Left ventricle myocardium inferior (tissue), 1 donor: Measurements from ENCODE around the gene LKAAEAR1. TPM values are rescaled to one million over a fixed set of nuclear protein-coding genes. Genes with fewer than 3 reads are reported as not detected.
A peak's percentile ranks its signal among the peaks of the same experiment; 100 is the strongest.

Experiments used
- DNase-seq: peaks from one replicate; pipeline ENCODE4 v3.0.0-alpha.2; 2020
- H3K27ac ChIP-seq: fragments of 200-600 bp; replicated peaks from 2 replicates; pipeline ENCODE4 v1.8.0; 2021
- H3K27me3 ChIP-seq: fragments of 200-600 bp; 2 replicates; pipeline ENCODE4 v1.8.0; 2021; ENCODE audit warnings: low read depth
- H3K36me3 ChIP-seq: fragments of 200-600 bp; 2 replicates; pipeline ENCODE4 v1.8.0; 2021
- H3K4me1 ChIP-seq: fragments of 200-600 bp; 2 replicates; pipeline ENCODE4 v1.8.0; 2021
- H3K4me3 ChIP-seq: fragments of 200-600 bp; 2 replicates; pipeline ENCODE4 v1.8.0; 2021; ENCODE audit warnings: mild to moderate bottlenecking, moderate library complexity
- H3K9me3 ChIP-seq: fragments of 200-600 bp; replicated peaks from 2 replicates; pipeline ENCODE4 v1.8.0; 2021
- intact Hi-C: fragments of 100-400 bp; cut with micrococcal nuclease; formaldehyde crosslinking; loops from one replicate; pipeline ENCODE4 v1.11.0; 2022
- total RNA-seq: library from RNA; stranded (reverse); fragmentation: NEBNext Ultra II Directional; extraction: Animal tissue kit (Norgen Biotek cat#: 25700); gene quantifications from one replicate; pipeline ENCODE4 v1.2.1, GENCODE V29; 2021
- TF ChIP-seq, protein P1 (sequence below): fragments of 200-600 bp; IDR thresholded peaks from 2 replicates; pipeline ENCODE4 v1.8.0; 2021; ENCODE audit warnings: antibody characterized with exemption, mild to moderate bottlenecking, borderline replicate concordance
- donor health status: DM: no; HTN: yes; CAD: no; lungs with severe emphysema.

Gene LKAAEAR1
- total RNA-seq, 1 donor from 2014 or later, result not detected

- H3K4me3 ChIP-seq, result peak overlapping the region; percentile 71
- H3K27me3 ChIP-seq, result peaks cover 94% of the 10 kb centered on the region
- peak; percentile 77 for DNase-seq
- peaks cover 67% of the 10 kb centered on the region for H3K4me1 ChIP-seq
- peaks cover 15% of the 10 kb centered on the region for H3K36me3 ChIP-seq
- peak overlapping the region; percentile 95 for H3K27ac ChIP-seq
- intact Hi-C loops, result no loop called here
- TF ChIP-seq, protein P1, sequence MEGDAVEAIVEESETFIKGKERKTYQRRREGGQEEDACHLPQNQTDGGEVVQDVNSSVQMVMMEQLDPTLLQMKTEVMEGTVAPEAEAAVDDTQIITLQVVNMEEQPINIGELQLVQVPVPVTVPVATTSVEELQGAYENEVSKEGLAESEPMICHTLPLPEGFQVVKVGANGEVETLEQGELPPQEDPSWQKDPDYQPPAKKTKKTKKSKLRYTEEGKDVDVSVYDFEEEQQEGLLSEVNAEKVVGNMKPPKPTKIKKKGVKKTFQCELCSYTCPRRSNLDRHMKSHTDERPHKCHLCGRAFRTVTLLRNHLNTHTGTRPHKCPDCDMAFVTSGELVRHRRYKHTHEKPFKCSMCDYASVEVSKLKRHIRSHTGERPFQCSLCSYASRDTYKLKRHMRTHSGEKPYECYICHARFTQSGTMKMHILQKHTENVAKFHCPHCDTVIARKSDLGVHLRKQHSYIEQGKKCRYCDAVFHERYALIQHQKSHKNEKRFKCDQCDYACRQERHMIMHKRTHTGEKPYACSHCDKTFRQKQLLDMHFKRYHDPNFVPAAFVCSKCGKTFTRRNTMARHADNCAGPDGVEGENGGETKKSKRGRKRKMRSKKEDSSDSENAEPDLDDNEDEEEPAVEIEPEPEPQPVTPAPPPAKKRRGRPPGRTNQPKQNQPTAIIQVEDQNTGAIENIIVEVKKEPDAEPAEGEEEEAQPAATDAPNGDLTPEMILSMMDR, result no peak
- no peaks in the 10 kb centered on the region for H3K9me3 ChIP-seq
These were observed 32.5 kb downstream of the LKAAEAR1 start for GRCh38 chr20:64051561-64052325.

- H3K27ac ChIP-seq, result peak overlapping the region; percentile 95
- intact Hi-C loops, result no loop called here
- TF ChIP-seq, protein P1, result no peak
- H3K4me3 ChIP-seq, result peak overlapping the region; percentile 71
- H3K4me1 ChIP-seq, result peaks cover 60% of the 10 kb centered on the region
- H3K27me3 ChIP-seq, result peaks cover 94% of the 10 kb centered on the region
- no peak for DNase-seq
- H3K9me3 ChIP-seq, result no peaks in the 10 kb centered on the region
- H3K36me3 ChIP-seq, result peaks cover 19% of the 10 kb centered on the region
These were observed 33.2 kb downstream of the LKAAEAR1 start for GRCh38 chr20:64051033-64051452.

- H3K27ac ChIP-seq, result peak overlapping the region; percentile 95
- intact Hi-C loops, result no loop called here
- peaks cover 57% of the 10 kb centered on the region for H3K4me1 ChIP-seq
- H3K4me3 ChIP-seq, result peak overlapping the region; percentile 71
- TF ChIP-seq, protein P1, result peak; percentile 22
- H3K9me3 ChIP-seq, result no peaks in the 10 kb centered on the region
- H3K27me3 ChIP-seq, result peaks cover 94% of the 10 kb centered on the region
- peaks cover 19% of the 10 kb centered on the region for H3K36me3 ChIP-seq
- DNase-seq, result no peak
These were observed 33.8 kb downstream of the LKAAEAR1 start for GRCh38 chr20:64050261-64051032.

DNA sequence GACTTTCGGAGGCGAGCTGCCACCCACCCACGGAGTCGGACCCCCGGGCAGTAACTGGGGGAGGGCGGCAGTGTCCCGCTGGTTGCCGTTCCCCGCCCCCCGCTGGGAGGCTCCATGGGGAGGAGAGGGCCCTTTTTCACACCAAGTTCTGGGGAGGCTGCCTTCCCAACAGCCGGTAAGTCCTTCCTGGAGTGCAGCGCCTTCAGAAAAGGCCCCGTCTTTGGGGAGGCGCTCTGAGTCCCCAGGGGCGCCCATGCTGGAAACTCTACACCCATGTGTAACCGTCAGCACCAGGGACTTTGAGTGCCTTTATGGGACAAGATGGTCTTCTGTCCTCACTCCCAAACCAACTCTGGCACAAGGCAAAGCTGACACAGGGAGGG, 34.3 kb downstream of the LKAAEAR1 start:
- intact Hi-C loops, result no loop called here
- H3K4me1 ChIP-seq, result peaks cover 51% of the 10 kb centered on the region
- TF ChIP-seq, protein P1, result no peak
- peak overlapping the region; percentile 95 for H3K27ac ChIP-seq
- peaks cover 19% of the 10 kb centered on the region for H3K36me3 ChIP-seq
- H3K4me3 ChIP-seq, result peak overlapping the region; percentile 71
- H3K27me3 ChIP-seq, result peaks cover 94% of the 10 kb centered on the region
- peak; percentile 47 for DNase-seq
- no peaks in the 10 kb centered on the region for H3K9me3 ChIP-seq

DNA sequence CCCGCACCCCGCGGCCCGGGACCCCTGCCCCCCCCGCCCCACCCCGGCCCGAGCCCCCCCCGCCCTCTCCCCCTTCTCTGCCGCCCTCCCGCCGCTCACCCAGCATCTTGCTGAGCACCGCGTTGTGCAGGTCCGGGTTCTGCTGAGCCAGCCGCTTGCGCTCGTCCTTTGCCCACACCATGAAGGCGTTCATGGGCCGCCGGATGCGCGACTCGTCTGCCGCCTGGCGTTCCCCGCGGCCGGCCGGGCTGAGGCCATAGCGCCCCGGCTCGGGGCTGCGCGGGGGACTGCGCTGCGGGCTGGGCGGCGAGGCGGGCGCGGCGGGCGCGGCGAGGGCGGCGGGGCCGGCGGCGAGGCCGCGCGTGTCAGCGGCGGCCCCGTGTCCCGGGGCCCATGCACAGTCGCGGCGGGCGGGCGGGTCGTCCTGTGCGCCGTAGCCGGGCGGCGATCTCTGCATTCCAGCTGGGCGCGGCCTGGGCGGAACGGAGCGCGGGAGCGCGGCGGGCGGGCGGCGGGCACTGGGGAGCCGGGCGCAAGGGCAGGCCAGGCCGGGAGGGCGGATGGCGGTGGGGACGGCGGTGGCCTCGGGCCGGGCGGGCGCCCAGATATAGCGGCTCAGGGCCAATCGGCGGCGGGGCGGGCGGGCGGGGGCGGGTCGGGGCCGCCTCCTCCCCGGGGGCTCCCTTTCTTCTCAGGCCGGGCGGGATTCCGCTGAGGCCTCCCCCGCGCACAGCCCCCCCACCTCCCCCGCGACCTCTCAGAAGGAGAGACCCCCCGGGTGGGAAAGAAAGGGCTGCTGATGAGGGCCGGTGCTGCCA, 34.9 kb downstream of the LKAAEAR1 start, which contains the start of gene SOX18:
Gene SOX18, minus strand, starts transcription at position 580 of the 818 bp plus-strand sequence. Its CDS starts 123 bp downstream, at position 457.
- intact Hi-C loops, result no loop called here
- Histone ChIP-seq H3K9me3 (no peaks in the 10 kb centered on the region), H3K27ac (peak within 1 kb of the TSS; percentile 95), H3K27me3 (peaks cover 94% of the 10 kb centered on the region), H3K4me1 (peaks cover 45% of the 10 kb centered on the region), H3K4me3 (peak within 1 kb of the TSS; percentile 71), H3K36me3 (peaks cover 19% of the 10 kb centered on the region)
- TF ChIP-seq, protein P1, result no peak
- DNase-seq, result peak; percentile 64
